SK-N-SH treated with all-trans-retinoic acid at 6 μM for 48 hours (cell line): ENCODE results near the gene ELP4.

ENCODE experiments used
- ATAC-seq: fragments of 200-7000 bp; cut with Tn5 transposase; 3 replicates; pipeline ENCODE4 v1.9.1; 2020; ENCODE audit warnings: mild to moderate bottlenecking, moderate library complexity
- BACH2 ChIP-seq: fragments of 250-450 bp; sonication (Bioruptor Pico); IDR thresholded peaks from 2 replicates; pipeline ENCODE4 v1.9.0; 2021; ENCODE audit warnings: mild to moderate bottlenecking, borderline replicate concordance
- CREB5 ChIP-seq: fragments of 250-450 bp; sonication (Bioruptor Pico); IDR thresholded peaks from 2 replicates; pipeline ENCODE4 v1.5.1; 2020; ENCODE audit warnings: low read depth, mild to moderate bottlenecking, moderate library complexity
- CSDC2 ChIP-seq: fragments of 250-450 bp; sonication (Bioruptor Pico); IDR thresholded peaks from 2 replicates; pipeline ENCODE4 v1.5.0; 2020; ENCODE audit warnings: mild to moderate bottlenecking, moderate library complexity
- ESRRG ChIP-seq: fragments of 250-450 bp; sonication (Bioruptor Pico); IDR thresholded peaks from 2 replicates; pipeline ENCODE4 v1.6.1; 2021; ENCODE audit warnings: mild to moderate bottlenecking
- GLIS3 ChIP-seq: fragments of 250-450 bp; sonication (Bioruptor Pico); IDR thresholded peaks from 2 replicates; pipeline ENCODE4 v1.5.0; 2020; ENCODE audit warnings: mild to moderate bottlenecking, moderate library complexity
- ISL1 ChIP-seq: fragments of 250-450 bp; sonication (Bioruptor Pico); IDR thresholded peaks from 2 replicates; pipeline ENCODE4 v2.1.2; 2022; ENCODE audit warnings: mild to moderate bottlenecking, moderate library complexity
- OSR1 ChIP-seq: fragments of 250-450 bp; sonication (Bioruptor Pico); IDR thresholded peaks from 2 replicates; pipeline ENCODE4 v1.8.0; 2022; ENCODE audit warnings: moderate library complexity, mild to moderate bottlenecking, inconsistent platforms
- PATZ1 ChIP-seq: fragments of 250-450 bp; sonication (Bioruptor Pico); IDR thresholded peaks from 2 replicates; pipeline ENCODE4 v1.8.0; 2020; ENCODE audit warnings: mild to moderate bottlenecking, moderate library complexity, borderline replicate concordance
- POU6F1 ChIP-seq: fragments of 250-450 bp; sonication (Bioruptor Pico); IDR thresholded peaks from 2 replicates; pipeline ENCODE4 v1.8.0; 2021; ENCODE audit warnings: low read depth, mild to moderate bottlenecking, moderate library complexity, borderline replicate concordance
- PPARA ChIP-seq: fragments of 250-450 bp; sonication (Bioruptor Pico); IDR thresholded peaks from 2 replicates; pipeline ENCODE4 v1.5.0; 2020; ENCODE audit warnings: mild to moderate bottlenecking, borderline replicate concordance
- RARB ChIP-seq: fragments of 250-450 bp; sonication (Bioruptor Pico); IDR thresholded peaks from 2 replicates; pipeline ENCODE4 v1.8.0; 2021; ENCODE audit warnings: mild to moderate bottlenecking, moderate library complexity
- SNAI2 ChIP-seq: fragments of 250-450 bp; sonication (Bioruptor Pico); IDR thresholded peaks from 2 replicates; pipeline ENCODE4 v1.5.0; 2020; ENCODE audit warnings: mild to moderate bottlenecking, moderate library complexity
- TCF4 ChIP-seq: fragments of 250-450 bp; sonication (Bioruptor Pico); IDR thresholded peaks from 2 replicates; pipeline ENCODE4 v1.8.0; 2021; ENCODE audit warnings: mild to moderate bottlenecking, moderate library complexity, borderline replicate concordance
- TOX ChIP-seq: fragments of 250-450 bp; sonication (Bioruptor Pico); IDR thresholded peaks from 2 replicates; pipeline ENCODE4 v1.8.0; 2021; ENCODE audit warnings: mild to moderate bottlenecking, moderate library complexity, borderline replicate concordance
- TSHZ2 ChIP-seq: fragments of 250-450 bp; sonication (Bioruptor Pico); IDR thresholded peaks from 2 replicates; pipeline ENCODE4 v1.5.0; 2020; ENCODE audit warnings: mild to moderate bottlenecking, moderate library complexity
- ZC3H10 ChIP-seq: fragments of 250-450 bp; sonication (Bioruptor Pico); IDR thresholded peaks from 2 replicates; pipeline ENCODE4 v1.5.1; 2021; ENCODE audit warnings: mild to moderate bottlenecking, moderate library complexity
- ZFP3 ChIP-seq: fragments of 250-450 bp; sonication (Bioruptor Pico); IDR thresholded peaks from 2 replicates; pipeline ENCODE4 v1.5.0; 2020; ENCODE audit warnings: mild to moderate bottlenecking, moderate library complexity
- ZFP30 ChIP-seq: fragments of 450-650 bp; formaldehyde crosslinking; IDR thresholded peaks from 2 replicates; pipeline ENCODE4 v1.5.0; 2022; ENCODE audit warnings: mild to moderate bottlenecking, moderate library complexity
- ZNF565 ChIP-seq: fragments of 450-650 bp; formaldehyde crosslinking; conservative IDR thresholded peaks from 2 replicates; pipeline ENCODE4 v1.5.0; 2020; ENCODE audit warnings: low read depth, mild to moderate bottlenecking, moderate library complexity
- ZNF70 ChIP-seq: fragments of 450-650 bp; formaldehyde crosslinking; IDR thresholded peaks from 2 replicates; pipeline ENCODE4 v1.5.0; 2020; ENCODE audit warnings: mild to moderate bottlenecking, moderate library complexity

Gene ELP4

GRCh38 chr11:31793264-31793663, 283.7 kb downstream of the ELP4 start:
- no peak for TF ChIP-seq ZNF565 (CRISPR knock-in tag)
- TF ChIP-seq TOX: no peak
- TF ChIP-seq OSR1 (CRISPR knock-in tag): no peak
- no peak for TF ChIP-seq POU6F1 (CRISPR knock-in tag)
- TF ChIP-seq BACH2 (CRISPR knock-in tag): no peak
- no peak for TF ChIP-seq ESRRG
- TF ChIP-seq PPARA: no peak
- no peak for TF ChIP-seq ZNF70 (CRISPR knock-in tag)
- TF ChIP-seq ZFP30 (CRISPR knock-in tag): no peak
- TF ChIP-seq ZFP3: no peak
- no peak for TF ChIP-seq GLIS3 (CRISPR knock-in tag)
- TF ChIP-seq SNAI2 (CRISPR knock-in tag): no peak
- TF ChIP-seq ZC3H10 (CRISPR knock-in tag): no peak
- TF ChIP-seq ISL1 (CRISPR knock-in tag): no peak
- TF ChIP-seq CSDC2 (CRISPR knock-in tag): no peak
- TF ChIP-seq TCF4 (CRISPR knock-in tag): no peak
- TF ChIP-seq PATZ1 (CRISPR knock-in tag): no peak
- no peak for ATAC-seq

- ATAC-seq: no peak
Measured at GRCh38 chr11:31794548-31794947, 285.0 kb downstream of the ELP4 start.

GRCh38 chr11:31795706-31796498, 286.3 kb downstream of the ELP4 start:
- ATAC-seq: no peak
- TF ChIP-seq OSR1 (CRISPR knock-in tag): no peak
- no peak for TF ChIP-seq CREB5 (CRISPR knock-in tag)
- no peak for TF ChIP-seq TCF4 (CRISPR knock-in tag)
- TF ChIP-seq ZC3H10 (CRISPR knock-in tag): no peak
- no peak for TF ChIP-seq GLIS3 (CRISPR knock-in tag)
- TF ChIP-seq, all 23 proteins: peak for 0

More at GRCh38 chr11:31794548-31794947, 285.0 kb downstream of the ELP4 start:
- TF ChIP-seq OSR1 (CRISPR knock-in tag): no peak
- TF ChIP-seq TOX: no peak
- TF ChIP-seq GLIS3 (CRISPR knock-in tag): no peak

GRCh38 chr11:31796499-31797189, 287.1 kb downstream of the ELP4 start:
- no peak for ATAC-seq

More at GRCh38 chr11:31796499-31797189, 287.1 kb downstream of the ELP4 start:
- TF ChIP-seq SNAI2 (CRISPR knock-in tag): no peak
- TF ChIP-seq BACH2 (CRISPR knock-in tag): no peak
- TF ChIP-seq RARB (CRISPR knock-in tag): no peak
- TF ChIP-seq PATZ1 (CRISPR knock-in tag): no peak
- no peak for TF ChIP-seq ZFP30 (CRISPR knock-in tag)
- no peak for TF ChIP-seq TSHZ2 (CRISPR knock-in tag)
